ENCODE data around the gene EP300.
"Not testable (repeated sequence)": the region's sequence is repeated elsewhere in the genome, so short reads cannot be mapped to it uniquely, and the experiment has no call there.

The EP300 gene

GRCh38 chr22:41092023-41092817, at the start of gene EP300:
Gene EP300 (plus strand): TSS chr22:41092592. CDS start chr22:41093005, 413 bp downstream.
- peak; percentile 84 for DNase-seq (ENCODE audit: low spot score)

- DNase-seq (ENCODE audit: low spot score), result no peak
Measured at GRCh38 chr22:41043722-41044121, 48.7 kb upstream of the EP300 start.

DNA sequence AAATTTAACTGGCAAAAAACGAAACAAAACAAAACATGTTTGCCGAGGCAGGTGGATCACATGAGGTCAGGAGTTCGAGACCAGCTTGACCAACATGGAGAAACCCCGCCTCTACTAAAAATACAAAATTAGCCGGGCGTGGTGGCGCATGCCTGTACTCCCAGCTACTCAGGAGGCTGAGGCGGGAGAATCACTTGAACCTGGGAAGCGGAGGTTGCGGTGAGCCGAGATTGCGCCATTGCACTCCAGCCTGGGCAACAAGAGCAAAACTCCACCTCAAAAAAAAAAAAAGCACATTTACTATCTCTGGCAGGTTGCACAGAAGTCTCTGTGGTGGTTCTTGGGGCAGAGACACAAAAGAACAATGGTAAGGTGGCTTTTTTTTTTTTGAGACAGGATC, 46.8 kb upstream of the EP300 start:
- not testable (repeated sequence) for DNase-seq (ENCODE audit: low spot score)

GRCh38 chr22:41047801-41048211, 44.6 kb upstream of the EP300 start:
- DNase-seq (ENCODE audit: low spot score), result no peak

GRCh38 chr22:41048345-41048744, 44.0 kb upstream of the EP300 start:
- not testable (repeated sequence) for DNase-seq (ENCODE audit: low spot score)

GRCh38 chr22:41048791-41049717, 43.3 kb upstream of the EP300 start:
- DNase-seq (ENCODE audit: low spot score), result peak; percentile 86

DNA sequence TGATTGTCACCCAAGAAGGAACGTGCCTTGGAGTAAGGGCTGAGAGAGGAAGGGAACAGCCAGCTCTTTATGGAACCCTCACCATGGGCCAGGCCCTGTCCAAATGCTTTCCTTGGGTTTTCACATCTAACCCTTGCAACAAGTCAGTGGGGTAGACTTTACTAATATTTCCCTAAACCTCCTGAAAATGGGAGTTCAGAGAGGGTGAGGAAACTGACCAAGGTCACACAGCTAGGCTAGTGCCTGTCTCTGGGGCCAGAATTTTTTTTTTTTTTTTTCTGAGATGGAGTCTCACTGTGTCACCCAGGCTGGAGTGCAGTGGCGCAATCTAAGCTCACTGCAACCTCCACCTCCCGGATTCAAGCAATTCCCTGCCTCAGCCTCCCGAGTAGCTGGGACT, 42.6 kb upstream of the EP300 start:
- DNase-seq (ENCODE audit: low spot score), result not testable (repeated sequence)

GRCh38 chr22:41050883-41051282, 41.5 kb upstream of the EP300 start:
- no peak for DNase-seq (ENCODE audit: low spot score)

DNA sequence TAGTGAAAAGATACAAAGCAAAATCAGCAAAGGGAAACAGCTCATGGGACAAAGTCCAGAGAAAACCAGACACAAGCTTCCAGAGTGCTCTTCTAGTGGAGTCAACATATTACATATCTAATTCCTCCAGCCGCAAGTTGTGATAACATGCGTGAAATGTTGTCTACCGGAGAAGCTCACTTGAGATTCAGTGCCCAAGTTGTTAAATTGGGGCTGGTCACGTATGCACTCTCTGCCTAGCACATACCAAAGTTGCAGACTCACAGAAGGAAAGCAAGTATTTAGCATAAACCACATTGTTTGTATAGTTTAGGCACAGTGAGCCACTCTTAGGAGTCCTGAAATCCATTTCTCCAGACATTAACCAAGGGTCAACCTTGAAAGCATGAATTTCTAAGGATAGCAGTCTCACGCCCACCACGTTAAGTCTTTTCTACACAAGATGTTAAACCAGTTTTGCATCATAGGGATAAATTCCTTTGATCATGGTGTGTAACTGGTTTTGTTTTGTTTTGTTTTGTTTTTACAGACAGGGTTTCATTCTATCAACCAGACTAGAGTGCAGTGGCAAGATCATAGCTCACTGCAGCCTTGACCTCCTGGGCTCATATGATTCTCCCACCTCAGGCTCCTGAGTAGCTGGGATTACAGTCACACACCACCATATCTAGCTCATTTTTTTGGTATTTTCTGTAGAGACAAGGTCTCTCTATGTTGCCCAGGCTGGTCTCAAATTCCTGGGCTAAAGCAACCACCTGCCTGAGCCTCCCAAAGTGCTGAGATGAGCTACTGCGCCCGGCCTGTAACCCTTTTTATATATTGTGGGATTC, 39.5 kb upstream of the EP300 start:
- DNase-seq (ENCODE audit: low spot score), result no peak

DNA sequence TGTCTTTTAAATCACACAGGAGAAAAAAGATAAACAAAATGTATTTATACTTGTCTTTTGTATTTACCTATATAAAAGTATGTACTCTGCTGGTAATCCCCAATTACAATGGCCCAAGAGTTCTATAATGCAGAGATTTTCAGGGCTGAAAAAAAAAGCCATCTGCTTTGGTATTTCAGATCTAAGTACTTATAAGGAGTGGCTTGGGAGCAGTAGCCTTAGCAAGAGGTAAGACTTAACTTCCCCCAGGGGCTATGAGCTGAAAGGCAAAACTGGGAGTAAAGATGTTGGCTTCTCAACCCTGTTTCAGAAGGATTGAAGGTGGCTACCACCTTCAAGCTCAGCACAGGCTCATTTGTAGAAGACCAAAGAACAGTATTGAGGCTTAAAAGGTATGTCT, 35.3 kb upstream of the EP300 start:
- DNase-seq (ENCODE audit: low spot score), result no peak

DNA sequence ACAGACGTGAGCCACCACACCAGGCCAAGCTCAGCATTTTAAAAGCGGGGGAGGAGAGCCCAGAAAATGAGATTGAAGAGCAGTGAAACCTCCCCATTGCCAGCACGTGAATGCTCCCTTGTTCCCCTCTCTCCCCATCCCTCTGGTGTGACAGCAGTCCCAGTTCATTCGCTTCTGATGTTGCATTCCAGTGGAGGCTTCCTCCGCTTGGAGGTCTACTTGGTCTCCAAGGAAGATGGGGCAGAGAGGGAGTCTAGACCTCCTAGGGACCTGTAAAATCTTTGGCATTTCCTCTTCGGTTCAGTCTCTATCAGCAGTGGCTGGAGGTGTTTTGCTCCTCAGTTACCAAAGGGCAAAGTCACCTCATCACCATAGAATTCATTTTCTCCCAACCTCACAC, 30.2 kb upstream of the EP300 start:
- DNase-seq (ENCODE audit: low spot score), result no peak

DNA sequence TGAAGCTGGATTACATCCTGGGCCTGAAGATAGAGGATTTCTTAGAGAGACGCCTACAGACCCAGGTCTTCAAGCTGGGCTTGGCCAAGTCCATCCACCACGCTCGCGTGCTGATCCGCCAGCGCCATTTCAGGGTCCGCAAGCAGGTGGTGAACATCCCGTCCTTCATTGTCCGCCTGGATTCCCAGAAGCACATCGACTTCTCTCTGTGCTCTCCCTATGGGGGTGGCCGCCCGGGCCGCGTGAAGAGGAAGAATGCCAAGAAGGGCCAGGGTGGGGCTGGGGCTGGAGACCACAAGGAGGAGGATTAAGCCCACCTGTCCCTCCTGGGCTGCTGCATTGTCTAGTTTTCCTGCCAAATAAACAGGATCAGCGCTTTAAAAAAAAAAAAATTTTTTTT, 28.1 kb upstream of the EP300 start:
- not testable (repeated sequence) for DNase-seq (ENCODE audit: low spot score)

- not testable (repeated sequence) for DNase-seq (ENCODE audit: low spot score)
Measured at GRCh38 chr22:41066341-41066740, 26.1 kb upstream of the EP300 start.

GRCh38 chr22:41067968-41068367, 24.4 kb upstream of the EP300 start:
- not testable (repeated sequence) for DNase-seq (ENCODE audit: low spot score)

- no peak for DNase-seq (ENCODE audit: low spot score)
Measured at GRCh38 chr22:41070665-41071331, 21.6 kb upstream of the EP300 start.

DNA sequence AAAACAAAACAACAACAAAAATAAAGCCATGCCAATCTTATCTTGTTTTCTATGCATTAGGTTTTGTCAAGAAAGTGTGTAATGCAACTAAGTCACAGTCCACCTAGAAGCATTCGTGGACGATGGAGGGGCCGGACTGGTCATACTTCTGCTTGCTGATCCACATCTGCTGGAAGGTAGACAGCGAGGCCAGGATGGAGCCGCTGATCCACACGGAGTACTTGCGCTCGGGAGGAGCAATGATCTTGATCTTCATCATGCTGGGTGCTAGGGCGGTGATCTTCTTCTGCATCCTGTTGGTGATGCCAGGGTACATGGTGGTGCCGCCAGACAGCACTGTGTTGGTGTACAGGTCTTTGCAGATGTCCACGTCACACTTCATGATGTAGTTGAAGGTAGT, 18.3 kb upstream of the EP300 start:
- DNase-seq (ENCODE audit: low spot score), result no peak

- DNase-seq (ENCODE audit: low spot score), result no peak
Measured at GRCh38 chr22:41074466-41074865, 17.9 kb upstream of the EP300 start.

- no peak for DNase-seq (ENCODE audit: low spot score)
Measured at GRCh38 chr22:41074941-41075710, 17.3 kb upstream of the EP300 start.

DNA sequence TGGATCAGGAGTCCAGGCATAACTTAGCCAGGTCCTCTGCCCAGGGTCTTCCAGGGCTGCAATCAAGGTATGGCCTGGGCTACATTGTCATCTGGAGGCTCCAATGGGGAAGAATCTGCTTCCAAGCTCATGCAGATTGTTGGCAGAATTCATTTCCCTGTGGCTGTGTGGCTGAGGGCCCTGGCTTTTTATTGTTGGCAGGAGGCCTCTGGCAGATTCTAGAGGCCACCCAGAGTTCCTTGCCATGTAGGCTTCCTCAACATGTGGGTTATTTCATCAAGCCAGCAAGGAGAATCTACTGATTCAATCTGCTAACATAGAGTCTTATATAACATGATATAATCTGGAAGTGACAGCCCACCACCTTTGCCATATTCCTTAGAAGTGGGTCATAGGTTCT, 16.4 kb upstream of the EP300 start:
- DNase-seq (ENCODE audit: low spot score), result no peak

DNA sequence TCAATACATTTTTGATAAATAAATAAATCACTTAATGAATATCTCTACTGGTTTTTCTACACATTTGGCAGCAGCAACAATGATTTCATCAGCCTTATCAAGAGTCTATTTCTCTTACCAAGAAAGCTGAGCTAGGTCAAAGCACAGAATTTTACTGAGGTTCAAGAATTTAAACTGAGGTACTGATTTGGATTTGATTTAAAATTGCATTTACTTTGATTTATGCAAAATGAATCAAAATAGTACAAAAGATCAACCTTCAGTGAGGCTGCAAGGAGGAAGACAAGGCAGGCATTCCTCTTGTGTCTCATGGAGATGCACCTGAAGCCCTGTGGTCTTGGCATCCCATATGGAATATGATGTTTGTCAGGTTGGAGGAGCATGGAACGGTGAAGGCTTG, 15.5 kb upstream of the EP300 start:
- DNase-seq (ENCODE audit: low spot score), result no peak

DNA sequence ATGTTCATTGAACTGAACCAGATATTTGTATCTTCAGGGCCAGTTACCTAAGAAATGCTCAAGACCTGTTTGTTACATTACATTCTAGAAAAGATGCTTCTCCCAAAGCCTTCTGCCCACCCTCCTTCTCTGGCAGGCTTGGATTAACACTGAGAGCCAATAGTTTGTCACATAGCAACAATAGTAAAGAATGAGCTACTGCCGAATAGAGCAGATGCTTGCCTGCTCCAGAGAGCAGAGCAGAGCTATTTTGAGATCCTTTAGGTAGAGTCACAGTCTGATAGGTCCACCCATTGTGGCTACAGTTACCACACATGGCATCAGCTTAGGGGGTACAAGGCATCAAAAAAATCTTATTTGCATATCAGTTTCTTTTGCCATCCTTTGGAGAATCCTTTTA, 13.5 kb upstream of the EP300 start:
- no peak for DNase-seq (ENCODE audit: low spot score)

Data from left forelimb (tissue), 1 donor.